Neuronal stem cell (in vitro differentiated cells): Measurements from ENCODE around the gene HBQ1.
"Not testable (repeated sequence)": the region's sequence is repeated elsewhere in the genome, so short reads cannot be mapped to it uniquely, and the experiment has no call there.

Source experiments
- DNase-seq: peaks from one replicate; pipeline ENCODE4 v3.0.0-alpha.2; 2013; ENCODE audit warnings: low spot score
- H2AFZ ChIP-seq: one replicate; pipeline ENCODE4 v1.6.1; 2013; ENCODE audit warnings: mild to moderate bottlenecking, low read length, inconsistent platforms
- H2AK5ac ChIP-seq: 2 replicates; pipeline ENCODE4 v1.6.1; 2013; ENCODE audit warnings: low read depth, mild to moderate bottlenecking, inconsistent platforms, low read length, moderate library complexity, mixed read lengths
- H2BK120ac ChIP-seq: 2 replicates; pipeline ENCODE4 v1.6.1; 2013; ENCODE audit warnings: low read depth, mild to moderate bottlenecking, inconsistent platforms, low read length, moderate library complexity, mixed read lengths
- H2BK12ac ChIP-seq: one replicate; pipeline ENCODE4 v1.6.1; 2013; ENCODE audit warnings: low read length, inconsistent platforms
- H2BK15ac ChIP-seq: 2 replicates; pipeline ENCODE4 v1.6.1; 2013; ENCODE audit warnings: mild to moderate bottlenecking, low read length, inconsistent platforms, mixed read lengths
- H2BK5ac ChIP-seq: one replicate; pipeline ENCODE4 v1.6.1; 2013; ENCODE audit warnings: inconsistent platforms, mild to moderate bottlenecking, low read length, moderate library complexity
- H3K14ac ChIP-seq: one replicate; pipeline ENCODE4 v1.6.1; 2013; ENCODE audit warnings: low read length, inconsistent platforms
- H3K18ac ChIP-seq: 2 replicates; pipeline ENCODE4 v1.6.1; 2013; ENCODE audit warnings: low read length, inconsistent platforms
- H3K23ac ChIP-seq: 2 replicates; pipeline ENCODE4 v1.6.1; 2013; ENCODE audit warnings: low read depth, mild to moderate bottlenecking, mixed read lengths, low read length, inconsistent platforms; ENCODE audit not compliant: poor library complexity
- H3K27ac ChIP-seq: replicated peaks from 3 replicates; pipeline ENCODE4 v1.5.1; 2013; ENCODE audit warnings: low read length, inconsistent platforms
- H3K27me3 ChIP-seq, 3 experiments: 2 replicates each; pipeline ENCODE4 v1.6.1; 2013; ENCODE audit warnings: low read length in 3 of 3, mild to moderate bottlenecking in 2 of 3, inconsistent platforms in 1 of 3, low read depth in 1 of 3, mixed read lengths in 1 of 3, moderate library complexity in 1 of 3; ENCODE audit not compliant: control insufficient read depth in 3 of 3, insufficient read depth in 3 of 3
- H3K36me3 ChIP-seq, 2 donors: replicated peaks in 1 of 2; 2 replicates each; pipeline ENCODE4 v1.6.1; 2013; ENCODE audit warnings: low read length in 2 of 2; ENCODE audit not compliant: control insufficient read depth in 2 of 2, insufficient read depth in 2 of 2
- H3K4ac ChIP-seq: 2 replicates; pipeline ENCODE4 v1.6.1; 2013; ENCODE audit warnings: inconsistent platforms, mild to moderate bottlenecking, low read length, moderate library complexity
- H3K4me1 ChIP-seq, 2 donors: 1 replicate in 1 of 2; 2 replicates in 1 of 2; pipeline ENCODE4 v1.6.1; 2013; ENCODE audit warnings: low read length in 2 of 2, low read depth in 1 of 2; ENCODE audit not compliant: control insufficient read depth in 2 of 2, insufficient read depth in 1 of 2
- H3K4me2 ChIP-seq: one replicate; pipeline ENCODE4 v1.6.1; 2013; ENCODE audit warnings: mild to moderate bottlenecking, low read length, inconsistent platforms; ENCODE audit not compliant: insufficient read depth, poor library complexity, severe bottlenecking
- H3K4me3 ChIP-seq, 2 donors: 2 replicates each; pipeline ENCODE4 v1.5.1; 2013; ENCODE audit warnings: low read length in 2 of 2, mild to moderate bottlenecking in 2 of 2, inconsistent platforms in 1 of 2, moderate library complexity in 1 of 2
- H3K79me1 ChIP-seq: one replicate; pipeline ENCODE4 v1.6.1; 2013; ENCODE audit warnings: low read depth, mild to moderate bottlenecking, inconsistent platforms, low read length, moderate library complexity
- H3K9ac ChIP-seq: one replicate; pipeline ENCODE4 v1.6.1; 2013; ENCODE audit warnings: mild to moderate bottlenecking, low read depth, low read length, inconsistent platforms; ENCODE audit not compliant: poor library complexity
- H3K9me3 ChIP-seq, 2 donors: replicated peaks in 1 of 2; 2 replicates each; pipeline versions ENCODE3 to v1.6.1; 2013; ENCODE audit warnings: low read length in 2 of 2, mild to moderate bottlenecking in 2 of 2, inconsistent platforms in 1 of 2, low read depth in 1 of 2, mixed read lengths in 1 of 2, moderate library complexity in 1 of 2; ENCODE audit not compliant: control insufficient read depth in 2 of 2, insufficient read depth in 1 of 2
- H4K8ac ChIP-seq: one replicate; pipeline ENCODE4 v1.6.1; 2013; ENCODE audit warnings: low read depth, mild to moderate bottlenecking, inconsistent platforms, low read length, moderate library complexity
- H4K91ac ChIP-seq: one replicate; pipeline ENCODE4 v1.6.1; 2013; ENCODE audit warnings: low read length, low read depth, mild to moderate bottlenecking, inconsistent platforms; ENCODE audit not compliant: poor library complexity
- WGBS, 2 donors: extraction: QIAGEN DNeasy Blood & Tissue Kit; methylation state at CpG; one replicate each; pipeline ENCODE4 v1.1.7; 2013; ENCODE audit warnings: missing lambda C conversion rate in 2 of 2, mixed read lengths in 1 of 2; ENCODE audit not compliant: insufficient read length in 2 of 2, insufficient replicate concordance in 1 of 2; ENCODE audit errors: extremely low coverage in 2 of 2; 5-methylcytosine and 5-hydroxymethylcytosine counted together

Gene HBQ1

DNA sequence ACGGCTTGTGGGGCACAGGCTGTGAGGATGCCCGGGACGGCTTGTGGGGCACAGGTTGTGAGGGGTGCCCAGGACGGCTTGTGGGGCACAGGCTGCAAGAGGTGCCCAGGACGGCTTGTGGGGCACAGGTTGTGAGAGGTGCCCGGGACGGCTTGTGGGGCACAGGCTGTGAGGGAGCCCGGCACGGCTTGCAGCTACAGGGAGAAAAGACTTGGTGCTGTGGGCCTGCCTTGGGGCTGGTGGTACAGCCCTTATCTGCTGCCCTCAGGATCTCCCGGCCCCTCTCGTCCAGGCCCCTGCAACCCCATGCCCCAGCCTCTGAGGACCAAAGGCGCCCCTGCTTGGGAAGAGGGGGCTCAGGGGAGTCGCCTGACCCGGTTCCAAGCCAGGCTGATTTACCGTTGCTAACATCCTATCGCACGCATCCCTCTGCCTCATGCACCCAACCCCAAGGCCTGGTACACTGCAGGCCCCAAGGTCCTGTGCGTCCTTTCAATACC is 19.5 kb upstream of the HBQ1 start:
- Histone ChIP-seq H3K14ac (no peak overlapping the region), H3K27ac (no peak overlapping the region), H2BK120ac (no peak overlapping the region), H3K4me1 (peaks cover 0 to 6% of the 10 kb centered on the region in 2 donors), H2AFZ (no peak overlapping the region), H4K8ac (no peak overlapping the region), H3K79me1 (no peaks in the 10 kb centered on the region), H3K23ac (no peak overlapping the region), H2AK5ac (no peak overlapping the region), H3K4me2 (no peak overlapping the region), H3K27me3 (peaks cover 8 to 62% (median 34%) of the 10 kb centered on the region in 3 experiments), H3K4me3 (no peak overlapping the region), H3K9ac (no peak overlapping the region), H3K18ac (no peak overlapping the region), H2BK15ac (no peak overlapping the region), H2BK12ac (no peak overlapping the region), H3K9me3 (no peaks in the 10 kb centered on the region), H2BK5ac (no peak overlapping the region), H3K36me3 (no peaks in the 10 kb centered on the region), H4K91ac (no peak overlapping the region), H3K4ac (no peak overlapping the region)
- no peak for DNase-seq
- no CpG with 5 or more reads among the region's 18 CpGs for WGBS, 2 donors

DNA sequence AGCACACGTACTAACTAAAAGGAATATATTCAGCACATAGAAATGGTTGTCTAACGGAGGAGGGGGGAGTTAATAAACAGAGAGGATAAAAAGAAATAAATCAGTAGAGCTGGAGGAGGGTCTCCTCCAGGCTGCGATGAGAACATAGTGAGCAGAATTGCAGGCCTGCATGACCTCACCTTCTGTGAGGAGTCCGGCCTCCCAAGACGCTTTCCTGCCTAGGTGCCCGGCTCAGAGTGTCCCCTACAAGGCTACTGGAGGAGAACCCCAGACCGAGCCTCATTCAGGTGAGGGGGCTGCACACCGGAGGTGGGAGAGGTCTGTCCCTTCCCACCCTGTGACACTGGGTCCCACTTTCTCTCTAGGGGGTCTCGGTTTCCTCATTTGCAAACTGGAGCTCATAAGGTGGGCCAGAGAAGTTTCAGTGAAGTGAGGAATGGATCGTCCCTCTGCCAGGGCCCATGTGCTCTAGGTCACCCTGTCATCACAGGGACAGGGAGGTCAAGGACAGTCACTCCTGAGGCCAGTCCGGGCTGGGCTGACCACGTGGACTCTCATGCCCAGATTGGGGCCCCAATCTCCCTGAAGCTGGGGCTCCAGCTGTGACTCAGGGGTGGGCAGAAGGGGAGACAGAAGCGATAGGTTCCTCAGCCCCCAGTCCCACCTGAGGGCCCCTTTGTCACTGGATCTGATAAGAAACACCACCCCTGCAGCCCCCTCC is 17.8 kb upstream of the HBQ1 start:
- Histone ChIP-seq H3K4me2 (no peak overlapping the region), H3K4me1 (peaks cover 0 to 13% of the 10 kb centered on the region in 2 donors), H3K4ac (no peak overlapping the region), H3K9me3 (no peaks in the 10 kb centered on the region), H3K27ac (no peak overlapping the region), H2AFZ (no peak overlapping the region), H4K91ac (no peak overlapping the region), H2BK12ac (no peak overlapping the region), H2BK5ac (no peak overlapping the region), H3K14ac (no peak overlapping the region), H2BK15ac (no peak overlapping the region), H2AK5ac (no peak overlapping the region), H3K79me1 (no peaks in the 10 kb centered on the region), H4K8ac (no peak overlapping the region), H3K9ac (no peak overlapping the region), H3K4me3 (no peak overlapping the region), H3K27me3 (peaks cover 25 to 68% (median 43%) of the 10 kb centered on the region in 3 experiments), H3K23ac (peak overlapping the region; percentile 73), H3K36me3 (no peaks in the 10 kb centered on the region), H3K18ac (no peak overlapping the region), H2BK120ac (no peak overlapping the region)
- no peak for DNase-seq
- WGBS, 2 donors = 100% methylated on average over 1 of the region's 13 CpGs; no CpG with 5 or more reads in 1 of the 2 donors

DNA sequence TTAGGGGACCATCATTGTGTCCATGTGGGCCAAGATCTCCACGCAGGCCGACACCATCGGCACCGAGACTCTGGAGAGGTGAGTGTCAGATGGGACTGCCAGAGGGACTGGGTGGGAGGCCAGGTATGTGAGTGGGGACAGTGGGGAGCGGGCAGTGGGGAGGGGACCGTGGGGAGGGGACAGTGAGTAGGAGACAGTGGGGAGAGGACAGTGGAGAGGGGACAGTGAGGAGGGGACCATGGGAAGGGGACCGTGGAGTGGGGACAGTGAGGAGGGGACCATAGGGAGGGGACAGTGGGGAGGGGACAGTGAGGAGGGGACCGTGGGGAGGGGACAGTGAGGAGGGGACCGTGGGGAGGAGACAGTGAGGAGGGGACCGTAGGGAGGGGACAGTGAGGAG is 17.1 kb upstream of the HBQ1 start:
- not testable (repeated sequence) for H4K91ac ChIP-seq, H3K4me3 ChIP-seq
- H3K27me3 ChIP-seq = peaks cover 28 to 71% (median 50%) of the 10 kb centered on the region in 3 experiments

DNA sequence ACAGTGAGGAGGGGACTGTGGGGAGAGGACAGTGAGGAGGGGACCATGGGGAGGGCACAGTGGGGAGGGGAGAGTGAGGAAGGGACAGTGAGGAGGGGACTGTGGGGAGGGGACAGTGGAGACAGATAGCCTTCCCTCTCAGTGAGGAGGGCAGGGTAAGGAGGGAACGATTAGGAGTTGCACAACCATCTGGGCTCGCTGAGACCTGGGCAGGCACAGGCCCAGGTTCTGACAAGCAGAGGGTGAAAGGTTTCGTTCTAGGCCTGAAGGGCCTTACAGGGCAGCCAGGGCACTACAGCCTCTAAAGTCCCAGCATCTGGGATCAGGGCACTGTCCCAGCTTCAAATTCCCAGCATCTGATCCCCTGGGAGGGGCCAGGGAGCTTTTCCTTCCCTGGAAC is 16.6 kb upstream of the HBQ1 start:
- H3K4me2 ChIP-seq, H2AFZ ChIP-seq, H2BK12ac ChIP-seq, H3K9me3 ChIP-seq, H2AK5ac ChIP-seq, H3K79me1 ChIP-seq, H3K9ac ChIP-seq, H3K14ac ChIP-seq, H4K91ac ChIP-seq, H2BK5ac ChIP-seq, H3K23ac ChIP-seq, H3K27ac ChIP-seq, H3K36me3 ChIP-seq, H2BK120ac ChIP-seq, H3K18ac ChIP-seq, H4K8ac ChIP-seq, H3K4me3 ChIP-seq, H3K4ac ChIP-seq, DNase-seq, H2BK15ac ChIP-seq: not testable (repeated sequence)
- Histone ChIP-seq H3K4me1 (peaks cover 0 to 13% of the 10 kb centered on the region in 2 donors), H3K27me3 (peaks cover 32 to 73% (median 53%) of the 10 kb centered on the region in 3 experiments)
- no CpG with 5 or more reads among the region's 3 CpGs for WGBS, 2 donors

More for the DNA sequence above, 17.1 kb upstream of the HBQ1 start:
- not testable (repeated sequence) for H3K18ac ChIP-seq, H3K27ac ChIP-seq, H3K9me3 ChIP-seq, H3K36me3 ChIP-seq, DNase-seq, H3K4me2 ChIP-seq, H3K4ac ChIP-seq, H2BK12ac ChIP-seq, H3K14ac ChIP-seq, H2BK5ac ChIP-seq, H3K79me1 ChIP-seq, H3K9ac ChIP-seq, H2BK15ac ChIP-seq, H4K8ac ChIP-seq, H2AK5ac ChIP-seq, H2BK120ac ChIP-seq, H2AFZ ChIP-seq, H3K23ac ChIP-seq
- no CpG with 5 or more reads among the region's 10 CpGs for WGBS, 2 donors
- H3K4me1 ChIP-seq = peaks cover 0 to 13% of the 10 kb centered on the region in 2 donors
